Tongue (tissue), 2 donors: ENCODE results near the gene ADRA2B. TPM values are rescaled to one million over a fixed set of nuclear protein-coding genes. Genes with fewer than 3 reads are reported as not detected.
A peak's percentile ranks its signal among the peaks of the same experiment; 100 is the strongest.
"Not testable (repeated sequence)": the region's sequence is repeated elsewhere in the genome, so short reads cannot be mapped to it uniquely, and the experiment has no call there.

Experiments
- DNase-seq: peaks from one replicate; pipeline ENCODE4 v3.0.0-alpha.2; 2015
- total RNA-seq: library from RNA; depleted of rRNA; stranded (reverse); fragments of >200 nt; gene quantifications from one replicate; pipeline ENCODE4 v1.2.3, GENCODE V29; 2014

ADRA2B gene
- total RNA-seq, 1 donor from 2014 or later: 5.2 TPM

DNA sequence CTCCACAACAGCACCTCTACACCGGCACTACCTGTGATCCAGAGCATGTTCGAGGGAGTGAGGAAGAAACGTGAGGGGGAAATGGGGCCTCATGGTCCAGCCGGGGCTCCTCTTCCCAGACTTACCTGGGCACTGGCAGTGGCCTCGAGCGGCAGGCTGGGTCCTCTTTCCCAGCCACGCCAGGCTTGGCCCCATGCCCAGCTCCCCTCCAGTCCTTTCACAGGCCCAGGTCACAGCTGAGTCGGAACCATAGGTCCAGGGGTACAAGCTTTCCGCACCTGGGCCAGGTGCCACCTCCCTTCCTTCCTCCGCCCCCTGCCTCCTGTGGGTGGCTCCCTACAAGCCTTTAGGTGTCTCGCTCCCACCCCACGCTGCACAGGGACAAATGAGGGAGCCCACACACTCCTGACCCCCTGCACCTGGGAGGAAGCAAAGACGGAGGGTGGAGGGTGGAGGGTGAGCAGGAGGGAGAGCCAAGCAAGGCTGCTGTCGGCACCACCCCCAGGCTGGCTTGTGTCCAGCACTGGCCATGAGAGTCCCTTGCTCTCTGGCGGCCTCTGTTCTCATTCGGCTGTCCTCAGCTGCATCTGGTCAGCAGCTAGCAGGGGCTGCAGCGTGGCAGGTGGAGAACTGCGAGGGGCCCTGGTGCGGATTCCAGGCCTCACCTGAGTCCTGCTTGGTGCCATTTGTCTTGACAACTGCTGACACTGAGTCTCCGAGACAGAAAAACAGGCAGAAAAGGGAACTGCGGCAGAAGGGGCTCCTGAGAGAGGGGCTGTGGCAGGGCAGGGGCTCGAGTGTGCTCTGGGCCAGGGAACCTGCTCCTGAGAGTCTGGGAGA lies 26.8 kb downstream of the ADRA2B start:
- DNase-seq: peak; percentile 49

DNA sequence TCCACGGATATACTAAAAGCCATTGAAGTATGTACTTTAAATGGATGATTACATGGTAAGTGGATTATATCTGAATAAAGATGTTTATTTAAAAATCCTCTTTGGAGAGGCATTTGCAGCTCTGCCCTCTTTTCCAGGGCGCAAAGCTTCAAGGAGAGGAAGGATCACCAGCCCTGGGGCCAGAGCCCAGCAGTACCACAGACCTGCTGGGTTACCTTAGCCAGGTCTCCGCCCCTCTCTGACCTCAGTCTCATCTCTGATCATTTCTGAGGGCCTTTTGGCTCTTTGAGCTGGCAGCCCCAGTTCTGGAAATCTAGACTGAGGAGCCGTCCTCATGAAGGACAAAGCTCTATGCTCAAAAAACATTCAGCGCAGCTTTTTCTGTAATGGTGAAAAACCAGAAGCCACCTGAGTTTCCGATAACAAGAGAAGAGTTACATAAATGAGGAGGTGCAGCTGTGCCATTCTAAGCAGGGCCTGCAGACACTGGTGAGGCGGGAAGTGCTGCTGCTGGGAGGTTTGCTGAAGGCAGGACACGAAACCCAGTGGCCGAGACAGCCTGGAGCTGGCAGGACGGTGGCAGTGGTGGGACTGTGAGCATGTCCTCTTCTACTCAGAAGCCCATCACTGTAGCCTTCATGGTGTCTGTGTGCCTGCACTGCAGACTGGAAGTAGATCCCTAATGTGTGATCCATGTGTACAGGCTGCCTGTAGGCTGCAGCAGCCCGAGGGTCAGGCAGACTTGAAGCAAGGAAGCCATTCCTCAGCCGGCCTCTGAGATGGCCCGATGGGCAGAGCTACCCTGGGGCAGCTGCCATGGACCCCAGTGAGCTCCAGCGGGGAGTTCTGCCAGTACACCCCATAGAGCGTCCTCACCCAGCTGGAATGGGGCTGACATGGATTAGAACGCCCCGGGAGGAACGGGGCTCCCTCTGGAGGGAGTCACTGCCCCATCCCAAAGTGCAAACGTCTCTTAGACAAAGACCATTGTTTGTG lies 27.7 kb downstream of the ADRA2B start:
- DNase-seq: no peak

GRCh38 chr2:96087130-96087529 lies 29.2 kb downstream of the ADRA2B start:
- no peak for DNase-seq

- DNase-seq: no peak
These were observed 30.6 kb downstream of the ADRA2B start for GRCh38 chr2:96085541-96086355.

GRCh38 chr2:96084858-96085518 lies 31.4 kb downstream of the ADRA2B start:
- not testable (repeated sequence) for DNase-seq

- no peak for DNase-seq
These were observed 32.1 kb downstream of the ADRA2B start for GRCh38 chr2:96083989-96084857.

DNA sequence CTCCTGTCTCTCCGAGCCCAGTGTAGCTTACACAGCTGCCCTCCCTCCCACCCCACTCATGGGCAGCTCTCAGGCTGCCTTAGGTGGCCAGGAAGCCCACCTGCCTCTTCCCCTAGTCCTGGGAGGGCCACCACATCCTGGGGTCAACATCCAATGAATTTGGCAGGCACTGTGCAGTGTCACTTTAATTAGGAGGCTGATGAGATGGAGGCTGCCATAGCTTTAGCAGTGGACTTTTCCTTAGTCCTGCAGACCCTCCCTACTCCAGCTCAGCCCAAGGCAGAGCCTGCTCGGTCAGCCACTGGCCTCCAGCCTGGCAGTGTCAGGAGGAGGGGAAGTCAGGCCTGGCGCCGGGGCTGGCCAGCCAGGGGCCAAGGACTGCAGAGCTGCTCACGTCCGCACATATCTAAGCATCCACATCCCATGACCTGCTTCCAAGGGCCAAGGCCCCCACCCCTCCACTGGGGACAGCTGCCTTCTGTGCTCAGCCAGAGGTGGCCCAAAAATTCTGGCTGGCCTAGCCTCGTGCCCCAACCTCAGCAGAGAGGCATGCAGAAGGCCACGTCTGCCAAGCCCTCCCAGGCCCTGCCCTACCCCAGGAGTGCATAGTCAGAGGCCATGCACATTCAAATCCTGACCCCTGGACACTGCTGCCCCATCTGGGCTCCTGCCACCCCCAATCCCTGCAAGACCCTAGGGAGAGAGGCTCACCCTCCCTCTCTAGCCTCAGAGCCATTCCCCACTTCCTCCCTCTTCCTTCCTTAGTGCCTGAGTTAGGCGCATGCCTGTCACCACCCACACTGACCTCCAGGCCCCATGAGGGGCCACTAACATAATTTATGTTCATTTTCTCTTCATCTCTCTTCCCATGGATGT lies 33.1 kb downstream of the ADRA2B start:
- DNase-seq: no peak

- DNase-seq: no peak
These were observed 33.9 kb downstream of the ADRA2B start for GRCh38 chr2:96082211-96083063.

- DNase-seq: no peak
These were observed 35.3 kb downstream of the ADRA2B start for GRCh38 chr2:96081042-96081441.

DNA sequence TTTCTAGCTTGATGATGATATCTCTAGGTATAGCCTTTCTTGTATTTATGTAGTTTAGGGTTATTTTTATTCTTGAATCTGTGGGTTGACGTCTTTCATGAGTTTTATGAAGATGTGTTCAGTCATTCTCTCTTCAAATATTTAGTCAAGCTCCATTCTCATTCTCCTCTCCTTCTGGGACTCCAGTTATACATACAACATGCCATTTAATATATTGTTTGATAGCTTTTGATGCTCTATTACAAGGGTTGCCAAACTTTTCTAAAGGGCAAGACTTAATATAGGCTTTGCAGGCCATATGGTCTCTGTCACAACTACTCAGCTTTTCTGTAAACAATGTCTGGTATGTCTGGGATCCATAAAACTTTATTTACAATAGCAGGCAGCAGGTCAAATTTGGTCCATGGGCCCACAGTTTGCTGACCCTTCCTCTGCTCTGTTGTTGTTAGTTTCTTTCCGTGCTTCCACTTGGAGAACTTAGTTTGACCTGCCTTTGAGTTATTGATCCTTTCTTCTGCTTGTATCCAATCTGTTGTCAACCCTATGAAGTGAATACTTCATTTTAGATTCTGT lies 41.1 kb downstream of the ADRA2B start:
- no peak for DNase-seq

GRCh38 chr2:96074156-96074555 lies 42.2 kb downstream of the ADRA2B start:
- DNase-seq: no peak

DNA sequence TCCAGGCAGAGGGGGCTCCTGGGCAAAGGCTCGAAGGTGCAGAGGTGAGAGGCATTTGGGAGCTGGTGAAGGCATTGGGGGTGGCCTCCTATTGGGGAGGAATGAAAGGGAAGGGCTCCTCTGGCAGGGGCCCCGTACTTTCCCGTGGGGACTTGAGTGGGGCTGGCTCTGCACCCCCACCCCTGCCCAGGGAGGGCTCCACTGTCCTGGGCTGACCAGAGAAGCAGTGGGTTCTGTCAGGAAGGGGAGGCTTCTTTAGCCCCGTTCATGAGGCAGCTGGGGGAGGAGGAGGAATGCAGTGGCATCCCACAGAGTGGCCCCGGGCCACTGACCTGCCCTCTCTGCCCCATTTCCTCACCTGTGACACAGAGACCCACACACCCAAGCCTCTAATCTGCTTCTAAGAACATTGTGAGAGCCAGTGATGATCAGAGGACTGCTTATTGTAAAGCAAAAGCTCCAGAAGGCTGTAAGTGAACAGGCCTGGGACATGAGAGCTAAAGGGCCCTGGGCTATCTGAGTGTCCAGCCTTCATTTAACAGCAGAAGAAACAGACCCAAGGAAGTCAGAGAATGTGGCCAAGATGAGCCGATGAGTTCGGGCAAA lies 43.1 kb downstream of the ADRA2B start:
- DNase-seq: no peak

- DNase-seq: no peak
These were observed 43.6 kb downstream of the ADRA2B start for GRCh38 chr2:96072746-96073145.

DNA sequence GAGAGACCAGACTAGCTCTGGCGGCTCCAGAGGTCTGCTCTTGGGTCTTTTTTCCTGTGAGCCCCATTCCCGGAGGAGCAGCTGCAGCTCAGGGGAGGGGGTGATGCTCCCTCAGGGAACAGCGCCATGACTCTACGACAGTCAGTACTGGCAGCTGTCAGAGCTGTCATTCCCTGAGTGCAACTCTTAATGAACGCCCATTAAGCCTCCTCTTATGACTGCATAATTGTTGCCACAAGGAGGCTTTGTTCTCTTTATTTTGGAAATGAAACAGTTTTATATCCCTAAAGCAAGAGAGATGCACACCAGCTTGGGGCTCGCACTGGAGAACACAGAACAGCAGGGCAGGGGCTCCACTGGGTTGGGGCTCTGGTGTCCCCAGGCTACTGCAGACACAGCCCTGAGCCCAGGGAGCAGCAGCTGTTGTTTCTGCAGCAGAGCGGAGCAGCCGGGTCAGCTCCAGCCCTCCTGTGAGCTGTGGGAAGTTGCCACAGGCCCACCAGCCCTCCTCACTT lies 44.3 kb downstream of the ADRA2B start:
- peak; percentile 65 for DNase-seq

DNA sequence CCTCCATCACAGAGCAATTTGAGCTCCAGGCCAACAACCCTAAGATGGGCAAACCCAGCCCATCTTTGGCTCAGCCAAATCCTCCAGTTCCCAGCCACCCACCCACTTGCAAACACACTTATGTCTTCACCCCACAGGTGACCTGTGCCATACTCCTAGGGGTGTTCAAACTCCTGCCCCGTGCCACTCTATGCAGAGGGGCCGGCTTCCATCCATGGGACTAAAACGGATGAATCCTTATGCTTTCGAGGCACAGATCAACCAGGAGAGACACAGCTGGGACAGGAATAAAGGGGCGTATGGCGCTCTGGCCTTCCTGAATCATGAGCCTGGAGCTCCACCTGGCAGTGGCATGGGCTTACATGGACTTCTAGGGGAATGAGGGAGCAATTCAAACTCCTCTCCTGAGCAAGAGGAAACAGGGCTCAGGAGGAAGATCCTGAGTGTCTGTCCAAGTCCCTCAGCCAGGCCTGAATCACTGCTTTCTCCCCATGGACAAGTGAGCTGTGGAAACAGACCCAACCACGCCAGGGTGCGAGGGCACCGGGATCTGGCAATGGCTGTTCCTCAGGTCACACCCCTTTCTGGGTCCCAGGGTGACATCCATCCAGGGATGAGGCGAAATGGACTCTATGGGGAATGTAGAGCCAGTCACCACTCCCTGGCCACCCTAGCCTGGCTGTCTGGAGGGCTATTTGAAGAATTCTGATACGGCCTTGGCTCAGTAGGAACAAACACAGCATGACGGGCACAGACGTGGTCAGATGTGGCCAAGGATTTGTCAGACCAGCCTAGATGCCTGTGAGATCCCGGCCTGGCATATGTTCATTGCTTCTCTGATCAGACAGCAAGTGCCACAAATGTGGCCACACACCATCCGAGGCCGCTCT lies 45.0 kb downstream of the ADRA2B start:
- not testable (repeated sequence) for DNase-seq

DNA sequence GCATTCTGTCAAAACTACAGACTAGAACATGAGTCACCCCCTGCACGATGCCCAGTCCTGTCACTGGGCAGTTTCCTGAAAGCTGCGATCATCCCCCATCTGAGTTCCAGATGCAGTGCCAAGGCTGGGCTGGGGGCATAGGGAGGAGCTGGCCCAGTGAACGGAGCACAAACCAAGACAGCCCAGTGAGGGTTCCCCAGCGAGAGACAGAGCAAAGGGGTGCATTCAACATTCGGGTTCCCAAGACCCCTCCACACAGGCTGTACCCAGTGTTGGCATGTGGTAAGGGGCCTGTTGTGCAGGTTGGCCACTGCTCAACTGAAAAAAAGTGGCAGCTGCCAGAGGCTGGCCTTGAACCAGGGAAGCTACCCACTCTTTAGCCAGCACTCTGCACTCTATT lies 46.0 kb downstream of the ADRA2B start:
- not testable (repeated sequence) for DNase-seq
